Coronary artery (tissue), 2 donors: ENCODE data around the gene FHIP1B.

Experiments used
- DNase-seq: peaks from one replicate; pipeline ENCODE4 v3.0.0-alpha.2; 2017; ENCODE audit warnings: low spot score
- H3K27ac ChIP-seq, 2 donors: fragments of 200-600 bp; sonication (generic); one replicate each; pipeline ENCODE4 v1.5.1; 2016 to 2019
- H3K4me3 ChIP-seq: fragments of 200-600 bp; sonication (generic); 2 replicates; pipeline ENCODE4 v1.5.1; 2016; ENCODE audit warnings: mild to moderate bottlenecking, moderate library complexity
- CTCF ChIP-seq: fragments of 200-600 bp; sonication (generic); IDR thresholded peaks from one replicate; pipeline ENCODE4 v1.5.1; 2019; ENCODE audit warnings: antibody characterized with exemption

FHIP1B gene

GRCh38 chr11:6216501-6216900 is 17.9 kb downstream of the FHIP1B start:
- no peak for DNase-seq
- TF ChIP-seq CTCF = no peak
- Histone ChIP-seq H3K27ac (no peak overlapping the region), H3K4me3 (no peak overlapping the region)

GRCh38 chr11:6214530-6214929 is 19.9 kb downstream of the FHIP1B start:
- no peak for TF ChIP-seq CTCF
- no peak overlapping the region for H3K27ac ChIP-seq
- H3K4me3 ChIP-seq = no peak overlapping the region
- no peak for DNase-seq

DNA sequence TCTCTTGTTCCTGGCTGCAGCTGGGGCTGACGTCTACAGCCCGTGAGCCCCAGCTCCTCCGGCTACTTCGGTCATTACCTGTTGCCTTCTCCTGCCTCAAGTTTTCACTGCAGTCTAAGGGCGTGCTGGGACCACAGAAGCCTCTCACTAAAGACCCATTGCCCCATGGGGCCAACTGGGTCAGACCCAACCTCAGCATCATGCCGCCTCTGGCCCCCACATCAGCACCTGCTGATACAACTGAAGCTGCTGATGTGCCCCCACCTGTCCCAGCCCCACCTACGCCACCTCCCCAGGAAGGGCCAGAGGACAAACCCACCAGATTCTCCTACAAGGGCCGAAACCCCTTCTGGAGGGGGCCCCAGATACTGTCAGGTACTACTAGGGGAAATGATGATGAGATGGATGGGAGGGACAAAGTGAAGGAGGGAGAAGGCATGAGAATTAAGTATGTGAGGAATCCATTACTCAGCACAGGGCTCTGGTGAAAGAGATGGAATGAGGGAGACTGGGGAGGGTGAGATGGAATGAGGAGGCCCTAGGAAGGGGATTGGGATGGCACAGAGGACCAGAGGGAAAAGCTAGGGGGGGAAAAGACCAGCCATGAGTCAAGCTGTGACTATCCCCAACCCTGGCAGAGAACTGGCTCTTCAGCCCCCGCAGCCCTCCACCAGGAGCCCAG is 24.0 kb downstream of the FHIP1B start:
- H3K4me3 ChIP-seq = no peak overlapping the region
- TF ChIP-seq CTCF = no peak
- H3K27ac ChIP-seq = no peak overlapping the region
- no peak for DNase-seq

DNA sequence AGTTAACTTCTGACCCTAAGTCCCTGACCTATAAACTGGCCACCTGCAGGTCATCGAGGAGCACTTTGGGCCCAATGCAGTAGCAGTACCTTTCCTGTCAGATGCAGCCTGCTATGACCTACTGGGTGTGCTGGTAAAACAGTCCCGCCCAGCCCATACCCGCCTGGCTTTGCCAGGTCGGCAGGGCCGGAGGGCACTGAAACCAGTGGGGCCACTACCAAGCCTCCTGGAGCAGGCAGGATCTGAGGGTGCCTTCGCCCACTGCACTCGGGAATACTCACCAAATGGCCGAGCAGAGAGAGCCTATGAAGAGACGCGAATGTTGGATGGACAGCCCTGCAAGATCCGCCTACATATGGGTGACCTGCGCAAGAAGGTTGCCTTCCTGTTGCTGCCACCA is 24.6 kb downstream of the FHIP1B start:
- DNase-seq = no peak
- TF ChIP-seq CTCF = no peak
- no peak overlapping the region for H3K4me3 ChIP-seq
- no peak overlapping the region for H3K27ac ChIP-seq

DNA sequence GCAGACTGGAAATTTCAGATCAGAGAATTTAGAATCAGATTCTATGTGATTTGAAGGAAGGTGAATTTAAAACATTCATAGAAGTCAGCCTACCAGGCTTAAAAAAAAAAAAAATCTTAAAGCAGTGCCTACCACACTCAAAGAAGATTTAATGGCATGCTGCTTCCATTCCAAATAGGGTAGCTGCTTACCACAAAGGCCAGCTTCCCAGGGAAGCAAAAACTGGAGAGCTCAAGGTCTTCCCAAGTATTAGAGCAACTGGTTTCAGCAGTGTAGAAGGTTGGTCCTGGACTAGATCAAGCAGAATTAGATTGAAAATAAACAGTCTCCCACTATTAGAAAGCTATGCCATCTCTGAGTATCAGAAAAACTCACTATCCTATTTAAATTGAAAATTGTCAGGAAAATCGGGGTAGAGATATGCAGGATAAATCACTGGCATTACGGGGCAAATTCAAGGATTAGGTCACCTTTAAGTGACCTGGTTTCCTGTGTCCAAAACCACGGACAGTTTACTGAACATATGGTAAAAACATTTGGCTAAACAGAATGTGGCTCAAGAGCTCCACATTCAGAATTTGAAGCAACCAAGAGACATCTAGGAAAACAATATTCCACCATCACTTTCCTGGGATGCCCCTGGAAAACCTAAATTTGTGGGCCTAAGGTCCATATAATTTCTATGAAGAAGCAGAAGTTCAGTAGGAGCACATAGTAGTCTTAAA is 27.8 kb downstream of the FHIP1B start:
- H3K27ac ChIP-seq = no peak overlapping the region
- H3K4me3 ChIP-seq = no peak overlapping the region
- DNase-seq = no peak
- TF ChIP-seq CTCF = no peak

DNA sequence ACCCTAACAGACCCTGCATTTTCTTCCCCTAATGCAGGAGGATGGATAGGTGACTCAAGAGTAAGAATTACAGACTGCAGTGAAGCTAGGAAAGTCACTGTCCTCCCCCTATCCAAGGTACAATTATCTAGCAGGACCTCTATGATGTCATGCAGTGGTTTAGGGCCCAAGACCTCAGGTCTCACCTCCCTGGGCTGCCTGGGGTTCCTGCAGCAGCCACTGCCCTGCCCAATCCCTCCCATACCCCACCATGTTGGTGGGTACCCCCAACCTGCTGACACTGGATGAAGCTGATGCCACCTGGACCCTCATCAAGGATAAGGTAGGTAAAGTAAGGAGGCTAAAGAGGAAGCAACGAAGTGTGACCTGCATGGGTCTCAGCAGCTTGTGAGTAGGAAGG is 29.1 kb downstream of the FHIP1B start, which contains the start of gene C11orf42:
C11orf42 (plus strand) TSS at position 192 of the 400 bp plus-strand sequence; CDS start at position 251, 59 bp downstream.
- Histone ChIP-seq H3K27ac (no peak within 1 kb of the TSS), H3K4me3 (no peak within 1 kb of the TSS)
- no peak for TF ChIP-seq CTCF
- no peak for DNase-seq

- DNase-seq = no peak
- TF ChIP-seq CTCF = no peak
- H3K27ac ChIP-seq = no peak overlapping the region
- no peak overlapping the region for H3K4me3 ChIP-seq
Measured at GRCh38 chr11:6204706-6205105, 29.7 kb downstream of the FHIP1B start.
